HEK293 (cell line): ENCODE data around the gene TRAPPC5.
A peak's percentile ranks its signal among the peaks of the same experiment; 100 is the strongest.

Experiments
- FEZF1 ChIP-seq: fragments of 450-650 bp; formaldehyde crosslinking; IDR thresholded peaks from 2 replicates; pipeline ENCODE4 v1.5.1; 2016; ENCODE audit warnings: missing biosample characterization, missing genetic modification characterization
- GLI2 ChIP-seq: fragments of 450-650 bp; formaldehyde crosslinking; IDR thresholded peaks from 2 replicates; pipeline ENCODE4; 2017; ENCODE audit warnings: missing biosample characterization, missing genetic modification characterization, low read depth, borderline replicate concordance
- GLIS2 ChIP-seq: fragments of 450-650 bp; formaldehyde crosslinking; IDR thresholded peaks from 2 replicates; pipeline ENCODE4 v1.5.1; 2016; ENCODE audit warnings: missing biosample characterization, missing genetic modification characterization
- KLF10 ChIP-seq: fragments of 450-650 bp; IDR thresholded peaks from 2 replicates; pipeline ENCODE4 v1.5.1; 2018; ENCODE audit warnings: missing biosample characterization, mild to moderate bottlenecking, missing genetic modification characterization
- KLF16 ChIP-seq: fragments of 450-650 bp; formaldehyde crosslinking; IDR thresholded peaks from 2 replicates; pipeline ENCODE4 v1.5.1; 2017; ENCODE audit warnings: missing biosample characterization, missing genetic modification characterization
- PATZ1 ChIP-seq: fragments of 450-650 bp; formaldehyde crosslinking; IDR thresholded peaks from 2 replicates; pipeline ENCODE4 v1.5.1; 2016; ENCODE audit warnings: missing biosample characterization, missing genetic modification characterization
- PRDM1 ChIP-seq: fragments of 450-650 bp; formaldehyde crosslinking; IDR thresholded peaks from 2 replicates; pipeline ENCODE4; 2016; ENCODE audit warnings: missing biosample characterization, missing genetic modification characterization
- PRDM2 ChIP-seq: fragments of 450-650 bp; formaldehyde crosslinking; IDR thresholded peaks from 2 replicates; pipeline ENCODE4 v1.5.1; 2016; ENCODE audit warnings: missing biosample characterization, missing genetic modification characterization, borderline replicate concordance
- TCF7L2 ChIP-seq: IDR thresholded peaks from 2 replicates; pipeline ENCODE4 v1.6.1; 2011; ENCODE audit warnings: low read depth, mild to moderate bottlenecking, inconsistent platforms, low read length, moderate library complexity, borderline replicate concordance
- YY2 ChIP-seq: fragments of 450-650 bp; formaldehyde crosslinking; IDR thresholded peaks from 2 replicates; pipeline ENCODE4 v1.5.1; 2016; ENCODE audit warnings: missing biosample characterization, missing genetic modification characterization
- ZBTB7A ChIP-seq: fragments of 450-650 bp; formaldehyde crosslinking; IDR thresholded peaks from 2 replicates; pipeline ENCODE4 v1.5.1; 2016; ENCODE audit warnings: low read depth, missing biosample characterization, missing genetic modification characterization
- ZBTB8A ChIP-seq: fragments of 450-650 bp; formaldehyde crosslinking; IDR thresholded peaks from 2 replicates; pipeline ENCODE4 v1.5.1; 2016; ENCODE audit warnings: missing biosample characterization, missing genetic modification characterization
- ZNF138 ChIP-seq: fragments of 450-650 bp; formaldehyde crosslinking; IDR thresholded peaks from 2 replicates; pipeline ENCODE4 v1.5.1; 2016; ENCODE audit warnings: missing biosample characterization, missing genetic modification characterization, borderline replicate concordance
- ZNF148 ChIP-seq: fragments of 450-650 bp; formaldehyde crosslinking; IDR thresholded peaks from 2 replicates; pipeline ENCODE4 v1.5.0; 2017; ENCODE audit warnings: missing biosample characterization, missing genetic modification characterization, borderline replicate concordance
- ZNF157 ChIP-seq: fragments of 450-650 bp; formaldehyde crosslinking; IDR thresholded peaks from 2 replicates; pipeline ENCODE4 v1.5.1; 2016; ENCODE audit warnings: missing biosample characterization, missing genetic modification characterization
- ZNF169 ChIP-seq: fragments of 450-650 bp; formaldehyde crosslinking; IDR thresholded peaks from 2 replicates; pipeline ENCODE4 v1.5.1; 2016; ENCODE audit warnings: missing biosample characterization, missing genetic modification characterization
- ZNF174 ChIP-seq: fragments of 450-650 bp; formaldehyde crosslinking; IDR thresholded peaks from 2 replicates; pipeline ENCODE4 v1.5.0; 2017; ENCODE audit warnings: missing biosample characterization, mild to moderate bottlenecking, missing genetic modification characterization
- ZNF221 ChIP-seq: fragments of 450-650 bp; formaldehyde crosslinking; IDR thresholded peaks from 2 replicates; pipeline ENCODE4 v1.5.1; 2017; ENCODE audit warnings: missing biosample characterization, missing genetic modification characterization, borderline replicate concordance
- ZNF239 ChIP-seq: fragments of 450-650 bp; formaldehyde crosslinking; IDR thresholded peaks from 2 replicates; pipeline ENCODE4 v1.5.1; 2016; ENCODE audit warnings: missing biosample characterization, missing genetic modification characterization
- ZNF248 ChIP-seq: fragments of 450-650 bp; formaldehyde crosslinking; IDR thresholded peaks from 2 replicates; pipeline ENCODE4 v1.5.1; 2017; ENCODE audit warnings: missing biosample characterization, missing genetic modification characterization
- ZNF37A ChIP-seq: fragments of 450-650 bp; IDR thresholded peaks from 2 replicates; pipeline ENCODE4 v1.5.1; 2018; ENCODE audit warnings: missing biosample characterization, missing genetic modification characterization
- ZNF623 ChIP-seq: fragments of 450-650 bp; formaldehyde crosslinking; IDR thresholded peaks from 2 replicates; pipeline ENCODE4 v1.5.1; 2016; ENCODE audit warnings: missing biosample characterization, missing genetic modification characterization
- ZNF626 ChIP-seq: fragments of 450-650 bp; sonication (Bioruptor Pico); formaldehyde crosslinking; IDR thresholded peaks from 2 replicates; pipeline ENCODE4 v1.5.1; 2018; ENCODE audit warnings: missing biosample characterization, missing genetic modification characterization, inconsistent platforms
- ZNF629 ChIP-seq: fragments of 450-650 bp; formaldehyde crosslinking; IDR thresholded peaks from 2 replicates; pipeline ENCODE4 v1.5.1; 2017; ENCODE audit warnings: missing biosample characterization, missing genetic modification characterization
- ZNF639 ChIP-seq: fragments of 450-650 bp; formaldehyde crosslinking; IDR thresholded peaks from 2 replicates; pipeline ENCODE4 v1.5.1; 2016; ENCODE audit warnings: missing biosample characterization, missing genetic modification characterization
- ZNF777 ChIP-seq: fragments of 450-650 bp; formaldehyde crosslinking; IDR thresholded peaks from 2 replicates; pipeline ENCODE4 v1.5.1; 2017; ENCODE audit warnings: missing biosample characterization, missing genetic modification characterization, borderline replicate concordance

Gene TRAPPC5

GRCh38 chr19:7636691-7637373 is 43.8 kb upstream of the TRAPPC5 start, which contains the start of gene STXBP2 (continued):
- no peak for TF ChIP-seq ZNF221 (tag by site-specific recombination)
- no peak for TF ChIP-seq ZNF239
- no peak for TF ChIP-seq TCF7L2
- no peak for TF ChIP-seq GLI2 (tag by site-specific recombination)
- no peak for TF ChIP-seq ZBTB7A
- no peak for TF ChIP-seq FEZF1 (tag by site-specific recombination)
- no peak for TF ChIP-seq ZNF37A (tag by site-specific recombination)
- TF ChIP-seq YY2 (tag by site-specific recombination): peak; percentile 57; the same call in 1 of the 2 replicates
- no peak for TF ChIP-seq PRDM1
- TF ChIP-seq ZNF629: no peak
- no peak for TF ChIP-seq ZNF148 (tag by site-specific recombination)
- no peak for TF ChIP-seq ZNF248 (tag by site-specific recombination)
- 0 out of 2 replicates have a peak, but pooled peaks have one; percentile 30 for TF ChIP-seq KLF16
- no peak for TF ChIP-seq ZNF174 (tag by site-specific recombination)
- TF ChIP-seq ZNF623: 0 out of 2 replicates have a peak, but pooled peaks have one; percentile 7
- peak; percentile 72; the same call in 1 of the 2 replicates for TF ChIP-seq PATZ1 (tag by site-specific recombination)
- no peak for TF ChIP-seq ZNF157
- TF ChIP-seq ZNF639 (tag by site-specific recombination): no peak
- peak; percentile 83; the same call in 1 of the 2 replicates for TF ChIP-seq ZNF777 (tag by site-specific recombination)
- no peak for TF ChIP-seq ZNF626 (tag by site-specific recombination)
- TF ChIP-seq ZNF169 (tag by site-specific recombination): no peak
- TF ChIP-seq GLIS2 (tag by site-specific recombination): no peak
- peak; percentile 58; the same call in 1 of the 2 replicates for TF ChIP-seq KLF10
- TF ChIP-seq PRDM2: no peak
- no peak for TF ChIP-seq ZNF138
- peak; percentile 48; the same call in 1 of the 2 replicates for TF ChIP-seq ZBTB8A (tag by site-specific recombination)
